OCI-LY7 (cell line): ENCODE results near the gene CHAF1A.

Experiments used
- EZH2phosphoT487 ChIP-seq: fragments of 200-600 bp; sonication (generic); IDR thresholded peaks from 2 replicates; pipeline ENCODE4 v1.6.1; 2018; ENCODE audit warnings: low read depth, borderline replicate concordance, mild to moderate bottlenecking, mixed run types, antibody characterized with exemption, low read length, moderate library complexity, mixed read lengths
- TF ChIP-seq, protein P1 (sequence below): fragments of 200-600 bp; sonication (generic); conservative IDR thresholded peaks from 2 replicates; pipeline ENCODE4 v1.5.1; 2014; ENCODE audit warnings: mild to moderate bottlenecking, antibody characterized with exemption, low read length, moderate library complexity, mixed read lengths

DNA sequence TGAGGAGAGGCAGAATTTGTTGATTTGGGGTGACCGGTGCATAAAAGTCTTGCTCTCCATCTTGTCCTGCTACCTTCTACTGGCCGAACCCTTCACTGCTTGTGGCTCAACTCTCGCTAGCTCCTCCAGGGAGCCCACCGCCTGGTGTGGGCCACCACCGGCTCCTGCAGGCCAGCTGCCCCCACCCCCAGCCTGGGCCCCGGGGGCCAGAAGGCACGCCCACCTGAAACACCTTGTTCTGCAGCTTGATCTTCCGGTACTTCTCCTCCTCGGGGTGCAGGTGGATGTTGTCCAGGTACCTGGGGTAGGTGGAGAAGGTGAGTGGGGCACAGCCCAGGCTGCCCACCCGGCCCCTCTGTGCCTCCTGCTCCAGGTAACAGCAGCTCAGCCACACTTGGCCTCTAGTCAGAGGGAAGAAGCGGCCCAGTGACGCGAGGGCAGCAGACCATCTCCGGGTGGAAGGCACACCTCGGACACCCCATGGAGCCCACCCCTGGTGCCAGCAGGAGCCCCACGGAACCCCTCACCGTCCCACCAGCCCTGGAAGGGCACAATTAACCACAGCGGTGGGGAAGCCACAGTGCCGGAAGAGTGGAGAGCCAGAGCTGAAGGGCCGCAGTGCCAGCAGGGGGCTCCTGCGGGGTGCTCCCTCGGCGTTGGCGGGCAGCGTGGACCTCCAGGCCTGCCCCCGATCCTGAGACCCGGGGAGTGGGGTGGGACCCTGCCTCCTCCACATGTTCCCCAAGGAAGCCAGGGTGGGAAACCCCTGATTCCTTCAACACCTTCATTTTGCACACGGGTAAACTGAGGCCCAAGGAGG is 45.1 kb downstream of the CHAF1A start:
- TF ChIP-seq EZH2phosphoT487, result no peak
- TF ChIP-seq, protein P1, sequence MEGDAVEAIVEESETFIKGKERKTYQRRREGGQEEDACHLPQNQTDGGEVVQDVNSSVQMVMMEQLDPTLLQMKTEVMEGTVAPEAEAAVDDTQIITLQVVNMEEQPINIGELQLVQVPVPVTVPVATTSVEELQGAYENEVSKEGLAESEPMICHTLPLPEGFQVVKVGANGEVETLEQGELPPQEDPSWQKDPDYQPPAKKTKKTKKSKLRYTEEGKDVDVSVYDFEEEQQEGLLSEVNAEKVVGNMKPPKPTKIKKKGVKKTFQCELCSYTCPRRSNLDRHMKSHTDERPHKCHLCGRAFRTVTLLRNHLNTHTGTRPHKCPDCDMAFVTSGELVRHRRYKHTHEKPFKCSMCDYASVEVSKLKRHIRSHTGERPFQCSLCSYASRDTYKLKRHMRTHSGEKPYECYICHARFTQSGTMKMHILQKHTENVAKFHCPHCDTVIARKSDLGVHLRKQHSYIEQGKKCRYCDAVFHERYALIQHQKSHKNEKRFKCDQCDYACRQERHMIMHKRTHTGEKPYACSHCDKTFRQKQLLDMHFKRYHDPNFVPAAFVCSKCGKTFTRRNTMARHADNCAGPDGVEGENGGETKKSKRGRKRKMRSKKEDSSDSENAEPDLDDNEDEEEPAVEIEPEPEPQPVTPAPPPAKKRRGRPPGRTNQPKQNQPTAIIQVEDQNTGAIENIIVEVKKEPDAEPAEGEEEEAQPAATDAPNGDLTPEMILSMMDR, result no peak
